NCI-H2107 (cell line): ENCODE data around the gene VKORC1L1.
"Not testable (repeated sequence)": the region's sequence is repeated elsewhere in the genome, so short reads cannot be mapped to it uniquely, and the experiment has no call there.

Source experiments
- DNase-seq: peaks from one replicate; lab custom pipeline; 2025; lab: John Stamatoyannopoulos, UW

VKORC1L1 gene

GRCh38 chr7:65938336-65938895 is 65.5 kb downstream of the VKORC1L1 start:
- no peak for DNase-seq

GRCh38 chr7:65945787-65946186 is 72.9 kb downstream of the VKORC1L1 start:
- DNase-seq = not testable (repeated sequence)

- no peak for DNase-seq
These were observed 74.0 kb downstream of the VKORC1L1 start for GRCh38 chr7:65946904-65947303.

- DNase-seq = no peak
These were observed 79.1 kb downstream of the VKORC1L1 start for GRCh38 chr7:65951837-65952578.

GRCh38 chr7:65953001-65953720 is 80.3 kb downstream of the VKORC1L1 start:
- DNase-seq = no peak

GRCh38 chr7:65953890-65954450 is 81.1 kb downstream of the VKORC1L1 start:
- no peak for DNase-seq

GRCh38 chr7:65955718-65956117 is 82.8 kb downstream of the VKORC1L1 start:
- DNase-seq = no peak

GRCh38 chr7:65960351-65961074 is 87.6 kb downstream of the VKORC1L1 start:
- no peak for DNase-seq

- DNase-seq = no peak
These were observed 89.2 kb downstream of the VKORC1L1 start for GRCh38 chr7:65962033-65962432.

GRCh38 chr7:65964671-65965070 is 91.8 kb downstream of the VKORC1L1 start:
- not testable (repeated sequence) for DNase-seq

- DNase-seq = no peak
These were observed 93.3 kb downstream of the VKORC1L1 start for GRCh38 chr7:65966146-65966545.

- no peak for DNase-seq
These were observed 94.7 kb downstream of the VKORC1L1 start for GRCh38 chr7:65967361-65968155.

GRCh38 chr7:65968256-65969185 is 95.6 kb downstream of the VKORC1L1 start:
- DNase-seq = no peak

- no peak for DNase-seq
These were observed 98.1 kb downstream of the VKORC1L1 start for GRCh38 chr7:65971021-65971420.

- DNase-seq = no peak
These were observed 100.1 kb downstream of the VKORC1L1 start for GRCh38 chr7:65972976-65973375.

GRCh38 chr7:65974191-65974801 is 101.4 kb downstream of the VKORC1L1 start:
- DNase-seq = no peak

- DNase-seq = no peak
These were observed 102.0 kb downstream of the VKORC1L1 start for GRCh38 chr7:65974876-65975275.

GRCh38 chr7:65975814-65976445 is 103.1 kb downstream of the VKORC1L1 start:
- no peak for DNase-seq

- DNase-seq = no peak
These were observed 103.9 kb downstream of the VKORC1L1 start for GRCh38 chr7:65976659-65977196.
